GM12878 (cell line): ENCODE data around the gene DMRT1.

Source experiments
- BACH1 ChIP-seq: fragments of 450-650 bp; IDR thresholded peaks from 2 replicates; pipeline ENCODE4 v1.6.1; 2017; ENCODE audit warnings: mild to moderate bottlenecking, borderline replicate concordance
- CTCF ChIP-seq, 3 experiments: IDR thresholded peaks in 2 of 3; conservative IDR thresholded peaks in 1 of 3; 2 replicates each; pipeline ENCODE4 v1.5.1; 2011; ENCODE audit warnings: low read depth in 3 of 3, low read length in 3 of 3, mild to moderate bottlenecking in 3 of 3, control low read depth in 2 of 3, moderate library complexity in 2 of 3, inconsistent platforms in 1 of 3, mixed read lengths in 1 of 3; ENCODE audit not compliant: control insufficient read depth in 2 of 3, insufficient read depth in 1 of 3; ENCODE audit errors: extremely low read depth in 1 of 3
- POLR2AphosphoS5 ChIP-seq: IDR thresholded peaks from 2 replicates; pipeline ENCODE4 v1.6.1; 2011; ENCODE audit warnings: mild to moderate bottlenecking, low read length, inconsistent platforms

- TF ChIP-seq POLR2AphosphoS5 (no peak), BACH1 (no peak), CTCF (IDR thresholded peaks at IDR 0.05 in 2 of 3, conservative IDR thresholded peaks at IDR 0.05 in 1 of 3; ENCODE audit: control insufficient read depth in 2 of 3, extremely low read depth in 1 of 3, insufficient read depth in 1 of 3, low read depth in 3 of 3, low read length in 3 of 3) (no peak)
These were observed 76.2 kb downstream of the DMRT1 start for GRCh38 chr9:917730-918129.
